GM19463 (cell line): Measurements from ENCODE around the gene LAMC3.

ENCODE experiments used
- ATAC-seq: cut with Tn5 transposase; IDR thresholded peaks from one replicate; pipeline ENCODE4 v1.9.1; 2021; ENCODE audit warnings: mild to moderate bottlenecking, moderate library complexity; ENCODE audit not compliant: unreplicated experiment

Gene LAMC3

GRCh38 chr9:131008909-131009618, at the start of gene LAMC3:
LAMC3 (plus strand) TSS chr9:131009174; CDS start chr9:131009215, 41 bp downstream.
- ATAC-seq = no peak

GRCh38 chr9:130959809-130960334, 49.1 kb upstream of the LAMC3 start:
- ATAC-seq = no peak

- ATAC-seq = no peak
Observed at GRCh38 chr9:130960522-130961378, 48.2 kb upstream of the LAMC3 start.

GRCh38 chr9:130961511-130962300, 47.3 kb upstream of the LAMC3 start:
- ATAC-seq = no peak

- ATAC-seq = no peak
Observed at GRCh38 chr9:130962418-130963316, 46.3 kb upstream of the LAMC3 start.

GRCh38 chr9:130963337-130963908, 45.6 kb upstream of the LAMC3 start:
- ATAC-seq = no peak

GRCh38 chr9:130963916-130964315, 45.1 kb upstream of the LAMC3 start:
- no peak for ATAC-seq

GRCh38 chr9:130965680-130966079, 43.3 kb upstream of the LAMC3 start:
- ATAC-seq = no peak

GRCh38 chr9:130970052-130970451, 38.9 kb upstream of the LAMC3 start:
- ATAC-seq = no peak

GRCh38 chr9:130970855-130971254, 38.1 kb upstream of the LAMC3 start:
- ATAC-seq = no peak

GRCh38 chr9:130971294-130971849, 37.6 kb upstream of the LAMC3 start:
- no peak for ATAC-seq

GRCh38 chr9:130972277-130972956, 36.6 kb upstream of the LAMC3 start:
- ATAC-seq = no peak

- no peak for ATAC-seq
Observed at GRCh38 chr9:130972957-130973685, 35.9 kb upstream of the LAMC3 start.

- no peak for ATAC-seq
Observed at GRCh38 chr9:130973686-130974281, 35.2 kb upstream of the LAMC3 start.

- no peak for ATAC-seq
Observed at GRCh38 chr9:130974697-130975096, 34.3 kb upstream of the LAMC3 start.

GRCh38 chr9:130975156-130975555, 33.8 kb upstream of the LAMC3 start:
- no peak for ATAC-seq

GRCh38 chr9:130975932-130976841, 32.8 kb upstream of the LAMC3 start:
- ATAC-seq = no peak
